Naive thymus-derived CD8-positive, alpha-beta T cell (primary cell): ENCODE results near the gene KAZN. TPM values are rescaled to one million over a fixed set of nuclear protein-coding genes. Genes with fewer than 3 reads are reported as not detected.
A peak's percentile ranks its signal among the peaks of the same experiment; 100 is the strongest.

Experiments used
- ATAC-seq, 2 donors: fragments of 150-1000 bp; cut with Tn5 transposase in 1 of 2; sonication (Bioruptor Pico), chemical (Tn5 transposase) in 1 of 2; 1 replicate in 1 of 2; 2 replicates in 1 of 2; pipeline ENCODE4 v1.10.0; 2021; ENCODE audit warnings: mild to moderate bottlenecking in 2 of 2, moderate library complexity in 2 of 2
- POLR2A ChIA-PET: fragments of 350-600 bp; sonication (Branson Sonifier 250); formaldehyde crosslinking; loops from one replicate; lab custom pipeline; 2021; ENCODE audit warnings: antibody characterized with exemption; lab: Charles Lee
- DNase-seq, 10 donors: peaks; one replicate each; pipeline versions ENCODE4 v3.0.0 to v3.0.0-alpha.2; 2020 to 2022
- H3K27ac Mint-ChIP-seq, 10 donors: one replicate each; pipeline ENCODE4 v1.8.0; 2020 to 2022; ENCODE audit warnings: mild to moderate bottlenecking in 10 of 10, mixed read lengths in 10 of 10, moderate library complexity in 4 of 10, inconsistent platforms in 1 of 10
- H3K27me3 Mint-ChIP-seq, 5 donors: one replicate each; pipeline ENCODE4 v1.8.0; 2021 to 2022; ENCODE audit warnings: mixed read lengths in 5 of 5
- H3K36me3 Mint-ChIP-seq, 3 donors: one replicate each; pipeline ENCODE4 v1.8.0; 2020 to 2022; ENCODE audit warnings: mixed read lengths in 3 of 3, mild to moderate bottlenecking in 2 of 3, inconsistent platforms in 1 of 3
- H3K4me1 Mint-ChIP-seq, 4 donors: one replicate each; pipeline ENCODE4 v1.8.0; 2021 to 2022; ENCODE audit warnings: mixed read lengths in 4 of 4
- H3K4me3 Mint-ChIP-seq, 10 donors: one replicate each; pipeline ENCODE4 v1.8.0; 2020 to 2022; ENCODE audit warnings: mild to moderate bottlenecking in 10 of 10, mixed read lengths in 10 of 10, moderate library complexity in 6 of 10, inconsistent platforms in 1 of 10
- H3K9me3 Mint-ChIP-seq, 9 donors: one replicate each; pipeline ENCODE4 v1.8.0; 2020 to 2022; ENCODE audit warnings: mixed read lengths in 9 of 9, mild to moderate bottlenecking in 3 of 9, inconsistent platforms in 1 of 9, moderate library complexity in 1 of 9
- polyA plus RNA-seq, 3 donors: library from polyadenylated mRNA; unstranded; fragments of 300-500 nt; fragmentation: Illumina TruSeq; gene quantifications; one replicate each; pipeline ENCODE4 v1.2.3, GENCODE V29; 2021
- total RNA-seq, 8 experiments: library from RNA in 2 of 8; stranded (reverse) in 2 of 8; gene quantifications; one replicate each; pipeline ENCODE4 v1.2.3 and lab custom pipeline; 2021 to 2026

The KAZN gene
- total and polyA plus RNA-seq, 5 experiments from 2014 or later, result 0.02 to 0.63 (median 0.12) TPM; not detected in 1

DNA sequence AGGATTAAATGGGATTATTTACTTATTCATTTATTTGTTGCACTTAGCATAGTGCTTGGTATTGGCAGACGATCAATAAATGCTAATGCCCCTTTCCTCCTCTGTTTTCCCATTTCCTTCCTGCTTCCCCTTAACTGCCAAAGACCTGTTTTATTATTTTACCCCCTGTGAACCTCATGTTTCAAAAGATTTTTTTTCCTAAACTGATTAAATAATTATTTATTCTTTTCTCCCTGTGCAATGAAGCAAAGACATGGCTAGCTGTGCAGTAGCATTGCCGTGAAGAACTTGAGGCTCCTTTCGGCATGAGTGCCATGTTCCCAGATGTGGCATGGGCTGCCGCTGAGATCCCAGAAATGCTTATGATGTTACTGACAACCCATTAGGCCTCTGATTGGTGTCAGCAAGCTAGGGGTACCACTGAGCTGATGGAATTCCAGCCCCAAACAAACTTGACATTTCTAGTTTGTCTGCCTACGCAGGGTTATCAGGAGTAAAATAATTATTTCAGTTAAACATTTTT lies 288.6 kb downstream of the KAZN start:
- POLR2A ChIA-PET, result no interaction called here
- Mint-ChIP-seq H3K27ac (no peak overlapping the region), H3K36me3 (no peaks in the 10 kb centered on the region), H3K27me3 (peaks cover 4 to 20% (median 6%) of the 10 kb centered on the region in 5 donors), H3K4me1 (peaks cover 0 to 5% (median 0%) of the 10 kb centered on the region in 4 donors), H3K9me3 (no peaks in the 10 kb centered on the region), H3K4me3 (no peak overlapping the region)
- ATAC-seq, result no peak
- no peak for DNase-seq

DNA sequence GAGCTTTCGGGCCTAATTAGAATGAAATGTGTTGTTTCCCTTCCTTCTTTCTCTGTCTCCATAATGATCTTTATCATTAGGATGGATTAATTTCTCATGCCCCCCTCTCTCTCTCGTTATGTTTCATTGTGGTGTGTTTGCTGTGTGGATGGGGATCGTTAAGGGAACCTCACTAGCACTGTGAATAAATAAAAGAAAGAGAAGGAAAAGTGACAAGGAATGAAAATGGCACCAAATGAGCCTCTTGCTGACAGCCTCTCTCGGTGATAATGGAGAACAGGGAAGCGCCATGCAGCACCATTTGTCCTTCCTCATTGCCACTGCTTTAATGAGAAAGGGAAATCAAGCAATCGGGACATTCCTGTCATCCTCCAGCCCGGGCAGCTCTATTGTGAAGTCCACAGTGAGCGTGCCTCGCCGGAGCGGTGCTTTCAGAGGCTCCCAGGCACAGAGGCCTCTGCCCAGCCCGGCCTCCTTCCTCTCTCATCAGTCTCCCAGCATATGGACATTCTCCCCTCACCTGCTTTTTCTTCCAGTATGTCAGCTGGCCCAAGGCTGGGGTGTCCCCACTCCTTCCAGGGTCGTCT lies 289.4 kb downstream of the KAZN start:
- no peaks in the 10 kb centered on the region for H3K36me3 Mint-ChIP-seq
- no peaks in the 10 kb centered on the region for H3K9me3 Mint-ChIP-seq
- no peaks in the 10 kb centered on the region for H3K4me1 Mint-ChIP-seq
- ATAC-seq, result no peak
- no peak overlapping the region for H3K4me3 Mint-ChIP-seq
- peaks cover 2 to 20% (median 6%) of the 10 kb centered on the region in 5 donors for H3K27me3 Mint-ChIP-seq
- no peak for DNase-seq
- POLR2A ChIA-PET, result no interaction called here
- H3K27ac Mint-ChIP-seq, result no peak overlapping the region

DNA sequence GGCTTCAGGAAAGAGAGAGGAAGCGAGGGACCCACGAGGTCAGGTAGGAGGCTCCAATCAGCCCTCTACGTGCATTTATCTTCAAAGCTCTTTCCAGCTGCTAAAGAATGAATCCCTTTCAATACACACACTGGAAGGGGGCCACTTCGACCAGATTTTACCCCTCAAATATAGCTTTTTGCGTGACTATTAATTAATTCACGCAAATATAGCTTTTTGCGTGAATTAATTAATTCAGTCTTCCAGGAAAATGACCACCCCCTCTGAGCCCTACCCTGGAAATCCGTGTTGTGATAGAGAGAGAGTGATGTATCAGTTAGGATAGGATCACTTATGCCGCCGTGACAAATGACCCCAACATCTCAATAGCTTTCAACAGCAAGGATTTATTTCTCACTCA lies 289.9 kb downstream of the KAZN start:
- peaks cover under 1 to 20% (median 5%) of the 10 kb centered on the region in 5 donors for H3K27me3 Mint-ChIP-seq
- H3K4me1 Mint-ChIP-seq, result no peaks in the 10 kb centered on the region
- H3K27ac Mint-ChIP-seq, result no peak overlapping the region
- POLR2A ChIA-PET, result no interaction called here
- H3K4me3 Mint-ChIP-seq, result no peak overlapping the region
- H3K9me3 Mint-ChIP-seq, result no peaks in the 10 kb centered on the region
- no peak for DNase-seq
- H3K36me3 Mint-ChIP-seq, result no peaks in the 10 kb centered on the region
- no peak for ATAC-seq

DNA sequence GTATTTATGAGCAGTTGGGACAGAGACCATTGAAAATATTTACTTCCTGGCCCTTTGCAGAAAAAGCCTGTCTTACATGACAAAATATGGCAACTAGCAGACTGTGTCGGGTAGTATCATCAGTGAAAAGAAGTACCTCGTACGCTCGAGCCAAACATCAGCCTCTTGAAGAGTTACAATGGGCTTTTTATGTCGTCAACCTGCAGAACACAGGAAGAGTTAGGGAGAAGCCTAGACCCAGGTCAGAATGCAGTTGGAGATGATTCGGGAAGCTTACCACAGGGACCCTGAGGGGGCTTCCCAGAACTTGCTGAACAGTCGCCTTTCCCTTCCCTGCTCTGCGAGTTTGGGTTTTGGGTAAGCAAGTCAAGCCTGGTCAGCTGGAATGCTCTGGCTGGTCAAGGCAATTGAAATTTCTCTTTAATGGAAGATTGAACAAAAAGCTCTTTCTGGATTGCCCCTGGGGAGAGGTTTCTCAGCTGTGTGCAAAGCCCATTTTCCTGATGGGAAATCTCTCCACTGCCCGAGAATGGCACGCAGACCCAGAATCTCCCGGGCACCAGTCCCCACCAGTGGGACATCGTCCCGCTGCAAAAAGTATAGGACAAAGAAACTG lies 291.4 kb downstream of the KAZN start:
- no peak for ATAC-seq
- H3K36me3 Mint-ChIP-seq, result no peaks in the 10 kb centered on the region
- no peak overlapping the region for H3K27ac Mint-ChIP-seq
- POLR2A ChIA-PET, result no interaction called here
- no peak for DNase-seq
- H3K9me3 Mint-ChIP-seq, result no peaks in the 10 kb centered on the region
- H3K27me3 Mint-ChIP-seq, result peaks cover 3 to 30% (median 5%) of the 10 kb centered on the region in 5 donors
- no peaks in the 10 kb centered on the region for H3K4me1 Mint-ChIP-seq
- H3K4me3 Mint-ChIP-seq, result no peak overlapping the region

DNA sequence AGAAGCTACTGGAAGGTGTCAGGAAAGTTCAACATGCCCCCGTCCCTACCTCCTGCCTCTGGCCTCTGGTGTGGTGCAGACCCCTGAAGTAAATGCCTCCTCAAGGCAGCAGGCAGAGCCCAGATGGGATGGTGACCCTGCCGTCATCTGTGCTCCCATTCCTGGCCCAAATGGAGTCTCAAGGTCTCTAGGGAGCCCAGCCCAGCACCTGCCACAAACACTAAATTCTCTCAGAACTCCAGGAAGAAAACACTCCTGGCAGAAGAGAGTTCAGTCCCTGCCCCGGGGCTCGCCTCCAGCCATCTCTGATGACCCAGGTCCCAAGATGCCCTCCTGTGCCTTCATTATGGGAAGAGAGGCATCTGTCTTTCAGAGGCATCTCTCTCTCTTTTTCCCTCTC lies 293.5 kb downstream of the KAZN start:
- Mint-ChIP-seq H3K4me1 (no peaks in the 10 kb centered on the region), H3K27ac (no peak overlapping the region), H3K27me3 (peaks cover 5 to 45% (median 8%) of the 10 kb centered on the region in 5 donors), H3K36me3 (no peaks in the 10 kb centered on the region), H3K4me3 (no peak overlapping the region), H3K9me3 (no peaks in the 10 kb centered on the region)
- DNase-seq (no peak), ATAC-seq (no peak)
- POLR2A ChIA-PET, result no interaction called here

DNA sequence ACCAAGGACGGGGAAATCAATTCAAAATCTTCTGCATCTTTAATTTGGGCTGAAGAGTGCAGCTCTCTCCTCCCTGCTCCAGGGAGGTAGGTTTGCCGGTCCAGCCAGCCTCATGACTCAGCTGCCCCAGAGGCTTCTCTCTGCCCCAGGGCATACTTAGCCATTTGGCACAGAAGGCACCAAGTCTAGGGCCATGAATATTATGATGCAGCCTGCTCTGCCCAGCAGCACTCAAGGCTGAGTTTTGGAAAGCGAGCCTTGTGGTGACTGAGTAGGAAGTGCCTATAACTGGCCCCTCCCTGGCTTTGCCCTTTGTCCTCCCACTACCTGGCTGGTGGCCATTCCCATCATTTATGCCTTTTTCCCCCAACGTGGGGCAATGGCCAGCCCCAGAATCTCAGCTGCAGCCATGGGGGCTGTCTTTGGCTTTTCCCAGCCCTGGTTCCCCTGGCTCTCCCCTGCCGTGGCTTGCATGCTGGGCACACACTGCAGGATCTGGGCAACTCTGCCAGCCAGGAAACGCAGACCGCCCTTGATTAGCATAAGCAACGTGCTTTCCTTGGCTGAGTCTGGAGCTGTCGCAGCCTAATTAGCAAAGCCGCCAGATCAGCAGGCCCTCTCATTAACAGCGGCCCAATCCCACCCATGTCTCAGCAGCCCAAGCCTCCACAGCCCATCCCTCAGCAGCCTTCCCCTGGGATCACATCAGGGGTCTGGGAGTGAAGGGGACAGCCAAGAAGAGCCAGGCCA lies 296.5 kb downstream of the KAZN start:
- ATAC-seq (no peak), DNase-seq (no peak)
- Mint-ChIP-seq H3K36me3 (no peaks in the 10 kb centered on the region), H3K27ac (no peak overlapping the region), H3K27me3 (peaks cover 8 to 62% (median 19%) of the 10 kb centered on the region in 5 donors), H3K4me3 (no peak overlapping the region), H3K4me1 (peaks cover 0 to 1% (median 0%) of the 10 kb centered on the region in 4 donors), H3K9me3 (no peaks in the 10 kb centered on the region)
- POLR2A ChIA-PET, result no interaction called here

DNA sequence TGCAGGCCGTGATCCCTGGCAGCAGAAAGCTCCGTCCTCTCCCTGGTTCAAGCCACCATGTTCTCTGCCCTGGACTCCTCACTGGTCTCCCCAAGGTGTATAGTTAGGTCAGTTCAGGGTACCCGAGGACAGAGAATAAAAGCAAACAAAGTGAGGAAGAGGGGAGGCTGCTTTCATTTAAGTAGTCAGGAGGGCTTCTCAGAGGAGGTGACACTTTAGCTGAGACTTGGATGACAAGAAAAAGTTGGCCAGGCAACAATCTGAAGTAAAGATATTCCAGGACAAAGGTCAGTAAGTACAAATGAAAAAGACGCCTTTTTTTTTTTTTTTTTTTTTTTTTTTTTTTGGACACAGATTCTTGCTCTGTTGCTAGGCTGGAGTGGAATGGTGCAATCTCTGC lies 297.2 kb downstream of the KAZN start:
- Mint-ChIP-seq H3K36me3 (no peaks in the 10 kb centered on the region), H3K4me3 (no peak overlapping the region), H3K27ac (no peak overlapping the region), H3K27me3 (peaks cover 9 to 68% (median 24%) of the 10 kb centered on the region in 5 donors), H3K4me1 (peaks cover 0 to 1% (median 0%) of the 10 kb centered on the region in 4 donors), H3K9me3 (no peaks in the 10 kb centered on the region)
- POLR2A ChIA-PET, result interaction anchor here (0.5 kb wide), 1 partner anchor 1669 kb away, joined by 3 read pairs; no protein-coding TSS in a partner anchor
- ATAC-seq (no peak), DNase-seq (no peak)

DNA sequence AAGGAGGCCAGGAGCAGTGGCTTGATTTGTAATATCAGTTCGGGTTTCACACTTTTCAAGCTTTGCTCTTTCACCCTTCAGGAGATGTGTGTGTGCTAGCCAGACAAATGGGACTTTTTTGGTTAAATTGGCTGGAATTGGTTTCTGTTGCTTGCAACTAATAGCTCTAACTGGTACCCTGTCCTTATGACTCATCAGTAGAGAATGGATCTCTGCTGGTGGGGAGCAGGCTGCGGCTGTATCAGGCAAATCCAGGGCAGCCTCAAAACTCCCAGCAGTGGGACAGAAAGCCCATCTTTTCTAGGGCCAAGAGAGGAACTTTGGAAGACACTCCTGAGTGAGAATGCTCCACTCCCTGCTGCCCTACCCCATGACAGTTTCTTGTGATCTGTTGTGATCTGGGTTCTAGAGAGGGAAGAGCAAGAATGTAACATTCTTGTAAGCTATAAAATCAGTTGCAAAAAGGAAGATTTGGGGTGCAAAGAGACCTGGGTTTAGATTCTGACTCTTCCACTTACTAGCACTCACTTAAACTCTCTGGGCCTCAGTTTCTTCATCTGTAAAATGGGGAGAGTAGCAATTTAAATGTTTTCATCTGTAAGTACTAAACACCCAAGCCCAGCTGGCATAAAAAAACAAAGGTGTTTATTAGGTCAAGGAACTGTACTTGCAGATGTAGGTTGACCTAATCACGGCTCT lies 298.0 kb downstream of the KAZN start:
- POLR2A ChIA-PET, result interaction anchor here (0.5 kb wide), 1 partner anchor 1668 kb away, joined by 3 read pairs; no protein-coding TSS in a partner anchor
- Mint-ChIP-seq H3K4me1 (peaks cover 0 to 1% (median 0%) of the 10 kb centered on the region in 4 donors), H3K9me3 (no peaks in the 10 kb centered on the region), H3K27me3 (peaks cover 9 to 76% (median 31%) of the 10 kb centered on the region in 5 donors), H3K4me3 (no peak overlapping the region), H3K36me3 (no peaks in the 10 kb centered on the region), H3K27ac (no peak overlapping the region)
- DNase-seq (no peak), ATAC-seq (no peak)

DNA sequence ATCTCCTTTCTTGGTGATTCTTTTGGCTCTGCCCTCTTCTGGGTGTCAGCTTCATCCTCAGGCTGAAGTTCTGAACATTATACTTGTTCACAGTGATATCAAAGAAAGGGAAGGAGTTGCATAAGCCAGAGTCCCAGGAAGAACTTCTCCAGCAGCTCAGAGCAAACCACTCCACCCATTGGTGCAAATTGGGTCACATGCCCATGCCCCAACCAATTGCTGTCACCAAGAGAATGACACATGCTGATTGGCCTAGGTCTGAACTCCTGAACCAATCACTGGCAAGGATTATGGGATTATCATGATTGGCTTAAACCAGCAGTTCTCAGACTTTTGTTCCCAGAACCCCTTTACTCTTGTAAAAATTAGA lies 298.6 kb downstream of the KAZN start:
- Mint-ChIP-seq H3K4me1 (peaks cover 0 to 1% (median 0%) of the 10 kb centered on the region in 4 donors), H3K36me3 (no peaks in the 10 kb centered on the region), H3K27ac (no peak overlapping the region), H3K4me3 (no peak overlapping the region), H3K27me3 (peaks cover 9 to 75% (median 33%) of the 10 kb centered on the region in 5 donors), H3K9me3 (no peaks in the 10 kb centered on the region)
- POLR2A ChIA-PET, result no interaction called here
- ATAC-seq, result no peak
- no peak for DNase-seq

DNA sequence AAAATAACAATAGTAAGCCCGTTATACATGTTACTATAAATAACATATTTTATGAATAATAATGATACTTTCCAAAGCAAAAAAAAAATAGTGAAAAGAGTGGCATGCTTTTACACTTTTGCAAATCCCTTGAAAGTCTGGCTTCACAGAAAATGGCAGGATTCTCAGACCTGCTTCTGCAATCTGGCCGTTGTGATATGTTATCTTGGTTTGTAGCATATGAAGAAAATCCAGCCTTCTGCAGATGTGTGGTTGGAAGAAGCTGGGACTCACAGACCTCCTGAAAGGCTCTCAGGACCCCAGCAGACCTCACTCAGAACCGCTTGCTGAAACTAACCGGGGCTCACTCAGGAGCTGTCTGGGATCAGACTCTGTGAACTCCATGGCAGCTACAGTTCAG lies 299.1 kb downstream of the KAZN start:
- H3K9me3 Mint-ChIP-seq, result no peaks in the 10 kb centered on the region
- ATAC-seq, result no peak
- POLR2A ChIA-PET, result no interaction called here
- DNase-seq, result no peak
- H3K27ac Mint-ChIP-seq, result no peak overlapping the region
- peaks cover 0 to 1% (median 0%) of the 10 kb centered on the region in 4 donors for H3K4me1 Mint-ChIP-seq
- no peaks in the 10 kb centered on the region for H3K36me3 Mint-ChIP-seq
- H3K4me3 Mint-ChIP-seq, result no peak overlapping the region
- peaks cover 9 to 70% (median 33%) of the 10 kb centered on the region in 5 donors for H3K27me3 Mint-ChIP-seq

DNA sequence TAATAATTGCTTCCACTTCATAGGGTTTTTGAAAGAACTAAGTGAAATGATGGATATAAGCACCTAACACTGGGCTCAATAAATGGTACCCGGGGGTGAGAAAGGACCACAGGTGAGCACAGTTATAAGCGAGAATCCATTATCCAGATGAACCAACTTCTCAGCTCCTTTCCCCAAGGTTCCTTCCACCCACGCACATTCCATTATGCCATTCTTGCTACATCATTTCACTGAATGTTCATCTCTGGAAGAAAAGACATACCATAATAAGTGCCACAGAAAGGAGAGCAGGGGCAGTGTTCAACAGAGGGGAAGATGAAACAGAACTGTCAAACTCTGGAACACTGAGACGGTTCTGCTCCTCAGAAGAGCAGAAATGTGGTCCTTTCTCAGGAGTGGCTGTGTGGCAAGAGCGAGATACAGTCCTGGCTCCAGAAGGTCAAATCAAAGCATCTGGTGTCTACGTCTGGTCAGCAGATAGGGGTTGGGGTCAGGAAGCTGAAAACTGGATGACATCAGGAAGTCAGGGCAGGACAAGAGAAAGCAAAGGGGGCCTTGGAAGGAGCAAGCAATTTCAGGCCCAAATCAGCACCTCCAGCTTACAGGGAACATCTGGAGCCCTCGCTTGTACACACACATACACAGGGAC lies 299.6 kb downstream of the KAZN start:
- no peak overlapping the region for H3K27ac Mint-ChIP-seq
- no peak overlapping the region for H3K4me3 Mint-ChIP-seq
- peaks cover 0 to 1% (median 0%) of the 10 kb centered on the region in 4 donors for H3K4me1 Mint-ChIP-seq
- DNase-seq (no peak), ATAC-seq (no peak)
- POLR2A ChIA-PET, result no interaction called here
- no peaks in the 10 kb centered on the region for H3K36me3 Mint-ChIP-seq
- no peaks in the 10 kb centered on the region for H3K9me3 Mint-ChIP-seq
- H3K27me3 Mint-ChIP-seq, result peaks cover 9 to 64% (median 32%) of the 10 kb centered on the region in 5 donors

DNA sequence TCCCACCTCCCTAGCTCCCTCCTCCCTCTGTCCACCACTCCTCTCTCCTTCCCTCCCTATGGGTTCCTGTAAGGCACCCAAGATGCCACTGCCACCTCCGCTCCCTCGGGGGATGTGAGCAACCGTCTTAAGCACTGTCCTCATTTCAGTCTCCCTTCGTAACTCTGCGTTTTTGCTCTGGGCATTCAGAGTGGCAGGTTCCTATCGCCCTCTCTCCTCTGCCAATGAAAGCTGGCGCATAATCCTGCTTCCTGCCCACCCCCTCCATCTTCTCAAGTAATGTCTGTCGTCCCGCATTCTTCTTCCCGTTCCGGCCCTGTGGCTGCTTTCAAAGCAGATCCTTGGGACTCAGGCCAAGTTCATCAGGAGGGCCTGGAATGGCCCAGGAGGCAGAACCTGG lies 301.2 kb downstream of the KAZN start:
- POLR2A ChIA-PET, result no interaction called here
- no peaks in the 10 kb centered on the region for H3K9me3 Mint-ChIP-seq
- no peak overlapping the region for H3K4me3 Mint-ChIP-seq
- no peaks in the 10 kb centered on the region for H3K36me3 Mint-ChIP-seq
- ATAC-seq (no peak), DNase-seq (no peak)
- H3K4me1 Mint-ChIP-seq, result peaks cover 0 to 1% (median 0%) of the 10 kb centered on the region in 4 donors
- peaks cover 6 to 49% (median 27%) of the 10 kb centered on the region in 5 donors for H3K27me3 Mint-ChIP-seq
- H3K27ac Mint-ChIP-seq, result peak overlapping the region in 1 of 10 donors; percentile 35
